Renal cortex interstitium (tissue), 11 donors: Measurements from ENCODE around the gene MYH16. TPM values are rescaled to one million over a fixed set of nuclear protein-coding genes. Genes with fewer than 3 reads are reported as not detected.
"Not testable (repeated sequence)": the region's sequence is repeated elsewhere in the genome, so short reads cannot be mapped to it uniquely, and the experiment has no call there.

Experiments
- DNase-seq, 11 donors: peaks; one replicate each; pipeline ENCODE4 v3.0.0-alpha.2; 2013; ENCODE audit warnings: low read depth in 9 of 11, low spot score in 4 of 11; ENCODE audit errors: extremely low read depth in 1 of 11
- polyA plus RNA-seq, 3 donors: library from polyadenylated mRNA; unstranded; fragments of 120-200 nt; gene quantifications; one replicate each; pipeline ENCODE4 v1.2.1, GENCODE V29; 2013; ENCODE audit not compliant: insufficient read length in 3 of 3

The MYH16 gene
- polyA plus RNA-seq, 3 donors, result 0.01 to 0.17 TPM; not detected in 1

- no peak for DNase-seq
Measured at GRCh38 chr7:99326408-99326782, 53.8 kb downstream of the MYH16 start.

- not testable (repeated sequence) for DNase-seq
Measured at GRCh38 chr7:99330314-99330961, 57.8 kb downstream of the MYH16 start.

GRCh38 chr7:99331002-99331401 lies 58.4 kb downstream of the MYH16 start:
- no peak for DNase-seq

- no peak for DNase-seq
Measured at GRCh38 chr7:99339595-99339994, 67.0 kb downstream of the MYH16 start.

GRCh38 chr7:99340659-99341058 lies 68.0 kb downstream of the MYH16 start:
- DNase-seq, result no peak

- no peak for DNase-seq
Measured at GRCh38 chr7:99344061-99344647, 71.5 kb downstream of the MYH16 start.

- DNase-seq, result not testable (repeated sequence)
Measured at GRCh38 chr7:99350641-99351040, 78.0 kb downstream of the MYH16 start.

- DNase-seq, result no peak
Measured at GRCh38 chr7:99352247-99352646, 79.6 kb downstream of the MYH16 start.

GRCh38 chr7:99355098-99355497 lies 82.5 kb downstream of the MYH16 start:
- no peak for DNase-seq

- no peak for DNase-seq
Measured at GRCh38 chr7:99357701-99358490, 85.3 kb downstream of the MYH16 start.

- not testable (repeated sequence) for DNase-seq
Measured at GRCh38 chr7:99358521-99358920, 85.9 kb downstream of the MYH16 start.

- DNase-seq, result no peak
Measured at GRCh38 chr7:99359465-99360154, 87.0 kb downstream of the MYH16 start.

Other genes with a start within 250 kb of the MYH16 start
- gene SMURF1, start 128.7 kb upstream of the MYH16 start, polyA plus RNA-seq, result 10 to 100 TPM; 15.1 to 17.9 (median 15.9) TPM
- gene KPNA7, start 64.7 kb upstream of the MYH16 start, polyA plus RNA-seq, result not detected
- 100 to 1,000 TPM; 101 to 114 (median 109) TPM for gene ARPC1A, start 53.1 kb downstream of the MYH16 start, polyA plus RNA-seq
- gene ARPC1B, start 101.9 kb downstream of the MYH16 start, polyA plus RNA-seq, result 10 to 100 TPM; 24.2 to 44.8 (median 35.4) TPM
- 100 to 1,000 TPM; 137 to 171 (median 142) TPM for gene PDAP1, start 135.8 kb downstream of the MYH16 start, polyA plus RNA-seq
- gene BUD31, start 136.1 kb downstream of the MYH16 start, polyA plus RNA-seq, result 100 to 1,000 TPM; 105 to 111 (median 106) TPM
- 1 to 10 TPM; 5.0 to 5.8 (median 5.6) TPM for gene PTCD1, start 166.0 kb downstream of the MYH16 start, polyA plus RNA-seq
- 10 to 100 TPM; 32.8 to 40.2 (median 37.6) TPM for gene CPSF4, start 166.1 kb downstream of the MYH16 start, polyA plus RNA-seq
- gene ATP5MF, start 193.3 kb downstream of the MYH16 start, polyA plus RNA-seq, result 100 to 1,000 TPM; 376 to 480 (median 463) TPM
- gene ZNF789, start 200.1 kb downstream of the MYH16 start, polyA plus RNA-seq, result 10 to 100 TPM; 23.5 to 64.6 (median 30.6) TPM
- gene ZNF394, start 227.4 kb downstream of the MYH16 start, polyA plus RNA-seq, result 10 to 100 TPM; 13.8 to 20.3 (median 14.3) TPM
- 10 to 100 TPM; 15.3 to 18.3 (median 15.7) TPM for gene ZKSCAN5, start 231.8 kb downstream of the MYH16 start, polyA plus RNA-seq